Colonic mucosa (tissue), 4 donors: Measurements from ENCODE around the gene SELENOF. TPM values are rescaled to one million over a fixed set of nuclear protein-coding genes. Genes with fewer than 3 reads are reported as not detected.
"Not testable (repeated sequence)": the region's sequence is repeated elsewhere in the genome, so short reads cannot be mapped to it uniquely, and the experiment has no call there.

ENCODE experiments used
- DNase-seq: peaks from one replicate; pipeline ENCODE4 v3.0.0-alpha.2; 2020
- H3K27ac ChIP-seq: fragments of 200-600 bp; one replicate; pipeline ENCODE4 v1.8.0; 2021
- H3K27me3 ChIP-seq: fragments of 200-600 bp; one replicate; pipeline ENCODE4 v1.8.0; 2021
- H3K36me3 ChIP-seq: fragments of 200-600 bp; one replicate; pipeline ENCODE4 v1.8.0; 2021
- H3K4me1 ChIP-seq: fragments of 200-600 bp; one replicate; pipeline ENCODE4 v1.8.0; 2021; ENCODE audit warnings: mild to moderate bottlenecking
- H3K4me3 ChIP-seq: fragments of 200-600 bp; one replicate; pipeline ENCODE4 v1.8.0; 2021
- H3K9ac ChIP-seq, 2 donors: one replicate each; pipeline ENCODE4 v1.7.0; 2013; ENCODE audit warnings: control low read depth in 2 of 2, low read depth in 2 of 2, low read length in 2 of 2
- H3K9me3 ChIP-seq: fragments of 200-600 bp; one replicate; pipeline ENCODE4 v1.8.0; 2021
- intact Hi-C: fragments of 100-400 bp; cut with DNase I; formaldehyde crosslinking; loops from one replicate; pipeline ENCODE4 v1.14.1; 2022
- total RNA-seq, 2 donors: library from RNA; stranded (reverse); fragmentation: NEBNext Ultra II Directional in 1 of 2; extraction: Animal tissue kit (Norgen Biotek cat#: 25700) in 1 of 2; gene quantifications; one replicate each; pipeline ENCODE4 v1.2.1, GENCODE V29; 2021
- TF ChIP-seq, protein P1 (sequence below): fragments of 200-600 bp; IDR thresholded peaks from one replicate; pipeline ENCODE4 v1.8.0; 2022; ENCODE audit warnings: antibody characterized with exemption, mild to moderate bottlenecking
- donor health status: healthy.
- donor health status: DM: no; HTN: no; CAD: no.
- donor health status: DM: no; HTN: no; CAD: no.

The SELENOF gene
- total RNA-seq, 2 donors from 2014 or later, result 207 to 215 TPM

DNA sequence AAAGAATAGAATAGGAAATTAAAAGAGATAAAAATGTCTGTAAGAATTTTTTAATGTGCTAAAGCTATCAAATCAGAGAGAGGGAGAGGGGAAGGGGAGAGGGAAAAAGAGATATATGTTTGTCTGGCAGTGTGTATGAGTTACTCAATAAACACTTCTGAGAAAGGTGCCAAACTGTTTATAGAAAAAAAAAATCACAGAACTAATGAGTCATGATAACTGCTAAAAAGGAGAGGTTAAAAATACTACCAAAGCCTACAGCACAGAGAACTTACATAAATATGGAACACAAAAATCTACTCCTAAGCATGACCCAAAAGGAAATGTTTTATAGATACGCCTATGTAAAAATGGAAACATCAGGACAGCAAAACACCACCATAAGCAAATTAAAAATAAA lies 45.4 kb downstream of the SELENOF start:
- Histone ChIP-seq H3K27ac (no peak overlapping the region), H3K9ac (no peak overlapping the region), H3K36me3 (no peaks in the 10 kb centered on the region), H3K4me1 (no peaks in the 10 kb centered on the region), H3K27me3 (no peaks in the 10 kb centered on the region), H3K4me3 (no peak overlapping the region), H3K9me3 (no peaks in the 10 kb centered on the region)
- intact Hi-C loops, result no loop called here
- no peak for DNase-seq
- TF ChIP-seq, protein P1, sequence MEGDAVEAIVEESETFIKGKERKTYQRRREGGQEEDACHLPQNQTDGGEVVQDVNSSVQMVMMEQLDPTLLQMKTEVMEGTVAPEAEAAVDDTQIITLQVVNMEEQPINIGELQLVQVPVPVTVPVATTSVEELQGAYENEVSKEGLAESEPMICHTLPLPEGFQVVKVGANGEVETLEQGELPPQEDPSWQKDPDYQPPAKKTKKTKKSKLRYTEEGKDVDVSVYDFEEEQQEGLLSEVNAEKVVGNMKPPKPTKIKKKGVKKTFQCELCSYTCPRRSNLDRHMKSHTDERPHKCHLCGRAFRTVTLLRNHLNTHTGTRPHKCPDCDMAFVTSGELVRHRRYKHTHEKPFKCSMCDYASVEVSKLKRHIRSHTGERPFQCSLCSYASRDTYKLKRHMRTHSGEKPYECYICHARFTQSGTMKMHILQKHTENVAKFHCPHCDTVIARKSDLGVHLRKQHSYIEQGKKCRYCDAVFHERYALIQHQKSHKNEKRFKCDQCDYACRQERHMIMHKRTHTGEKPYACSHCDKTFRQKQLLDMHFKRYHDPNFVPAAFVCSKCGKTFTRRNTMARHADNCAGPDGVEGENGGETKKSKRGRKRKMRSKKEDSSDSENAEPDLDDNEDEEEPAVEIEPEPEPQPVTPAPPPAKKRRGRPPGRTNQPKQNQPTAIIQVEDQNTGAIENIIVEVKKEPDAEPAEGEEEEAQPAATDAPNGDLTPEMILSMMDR, result no peak

DNA sequence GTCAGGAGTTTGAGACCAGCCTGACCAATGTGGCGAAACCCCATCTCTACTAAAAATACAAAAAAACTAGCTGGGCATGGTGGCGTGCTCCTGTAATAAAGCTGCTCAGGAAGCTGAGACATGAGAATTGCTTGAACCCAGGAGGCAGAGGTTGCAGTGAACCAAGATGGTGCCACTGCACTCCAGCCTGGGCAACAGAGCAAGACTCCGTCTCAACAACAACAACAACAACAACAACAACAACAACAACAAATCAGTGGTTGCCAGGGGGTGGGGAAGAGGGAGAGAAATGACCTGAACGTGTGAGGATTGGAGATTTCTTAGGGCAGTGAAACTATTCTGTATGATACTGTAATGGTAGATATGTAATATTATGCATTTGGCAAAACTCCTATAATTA lies 46.6 kb downstream of the SELENOF start:
- intact Hi-C loops, H3K27me3 ChIP-seq, DNase-seq, H3K4me3 ChIP-seq, H3K4me1 ChIP-seq, H3K36me3 ChIP-seq, H3K9me3 ChIP-seq, H3K27ac ChIP-seq, H3K9ac ChIP-seq: not testable (repeated sequence)

DNA sequence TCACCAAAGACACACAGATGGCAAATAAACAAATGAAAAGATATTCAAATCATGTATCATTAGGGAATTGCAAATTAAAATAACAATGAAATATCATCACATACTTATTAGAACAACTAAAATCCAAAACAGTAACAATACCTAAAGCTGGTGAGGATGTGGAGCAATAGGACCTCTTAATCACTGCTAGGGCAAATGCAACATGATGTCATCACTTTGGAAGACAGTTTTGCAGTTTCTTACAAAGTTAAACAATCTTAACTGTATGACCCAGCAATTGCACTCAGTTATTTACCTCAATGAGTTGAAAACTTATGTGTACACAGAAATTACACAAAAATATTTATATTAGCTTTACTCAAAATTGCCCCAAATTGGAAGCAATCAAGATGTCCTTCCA lies 47.3 kb downstream of the SELENOF start:
- Histone ChIP-seq H3K9me3 (no peaks in the 10 kb centered on the region), H3K4me3 (no peak overlapping the region), H3K27me3 (no peaks in the 10 kb centered on the region), H3K4me1 (no peaks in the 10 kb centered on the region), H3K36me3 (no peaks in the 10 kb centered on the region), H3K27ac (no peak overlapping the region), H3K9ac (no peak overlapping the region)
- intact Hi-C loops, result no loop called here
- TF ChIP-seq, protein P1, result no peak
- no peak for DNase-seq

DNA sequence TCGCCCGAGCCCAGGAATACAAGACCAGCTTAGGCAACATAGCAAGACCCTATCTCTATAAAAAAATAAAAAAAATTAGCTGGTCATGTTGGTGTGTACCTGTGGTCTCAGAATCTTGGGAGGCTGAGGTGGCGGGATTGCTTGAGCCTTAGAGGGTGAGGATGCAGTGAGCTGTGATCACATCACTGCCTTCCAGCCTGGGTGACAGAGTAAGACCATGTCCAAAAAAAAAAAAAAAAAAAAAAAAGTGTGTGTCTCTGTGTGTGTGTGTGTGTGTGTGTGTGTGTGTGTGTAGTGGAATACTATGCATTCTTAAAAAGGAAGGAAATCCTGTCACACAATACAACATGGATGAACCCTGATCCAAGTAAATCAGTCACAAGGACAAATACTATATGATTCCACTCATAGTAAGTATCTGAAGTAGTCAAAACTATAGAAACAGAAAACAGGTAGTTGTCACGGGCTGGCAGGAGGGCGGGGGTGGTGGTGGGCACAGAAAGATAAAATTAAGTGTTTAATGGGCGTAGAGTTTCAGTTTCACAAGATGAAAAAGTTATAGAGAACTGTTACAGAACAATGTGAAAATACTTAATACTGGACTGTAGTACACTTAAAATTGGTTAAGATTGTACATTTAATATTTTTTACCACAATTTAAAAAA lies 47.8 kb downstream of the SELENOF start:
- H3K9ac ChIP-seq, result no peak overlapping the region
- H3K27me3 ChIP-seq, result no peaks in the 10 kb centered on the region
- H3K27ac ChIP-seq, result no peak overlapping the region
- H3K4me3 ChIP-seq, result no peak overlapping the region
- no peaks in the 10 kb centered on the region for H3K36me3 ChIP-seq
- TF ChIP-seq, protein P1, result no peak
- H3K4me1 ChIP-seq, result no peaks in the 10 kb centered on the region
- DNase-seq, result no peak
- no peaks in the 10 kb centered on the region for H3K9me3 ChIP-seq
- intact Hi-C loops, result no loop called here

DNA sequence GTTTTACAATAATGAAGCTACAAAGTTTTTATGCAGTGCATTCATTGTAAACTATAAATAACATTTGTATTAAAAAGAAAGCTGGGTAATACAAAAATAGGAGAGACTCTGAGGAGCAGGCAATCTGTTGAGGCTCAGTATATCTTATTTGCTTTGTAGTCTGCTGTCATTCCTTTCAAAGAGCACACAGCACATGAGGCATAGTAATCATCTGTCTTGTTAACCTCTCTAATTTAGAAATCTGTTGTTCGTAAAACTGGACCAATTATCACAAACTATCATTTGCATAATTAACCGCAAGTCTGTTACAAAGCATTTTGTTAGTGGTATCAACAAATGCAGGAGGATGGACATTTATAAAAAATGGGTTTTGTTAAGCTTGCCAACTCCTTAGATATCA lies 51.0 kb downstream of the SELENOF start:
- intact Hi-C loops, result no loop called here
- TF ChIP-seq, protein P1, result no peak
- H3K36me3 ChIP-seq, result no peaks in the 10 kb centered on the region

DNA sequence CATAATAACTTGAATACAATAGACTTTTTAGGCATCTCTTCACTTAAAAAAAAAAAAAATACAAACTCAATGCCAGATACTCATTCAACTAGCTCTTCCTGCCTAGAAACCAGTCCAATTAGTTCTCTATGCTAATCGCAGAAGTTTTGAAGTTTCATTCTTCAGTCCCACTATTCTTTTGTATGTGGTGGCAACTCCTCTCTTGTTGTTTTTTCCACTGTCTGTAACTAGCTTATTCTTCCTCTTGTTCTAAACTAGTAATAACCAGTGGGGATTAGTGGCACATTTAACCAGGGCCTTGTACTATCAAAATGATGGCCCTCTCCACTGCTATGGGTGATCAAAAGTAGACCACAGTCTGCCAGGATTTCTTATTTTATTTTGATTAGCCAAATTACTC lies 52.5 kb downstream of the SELENOF start:
- intact Hi-C loops, result no loop called here
- Histone ChIP-seq H3K9me3 (no peaks in the 10 kb centered on the region), H3K4me1 (no peaks in the 10 kb centered on the region), H3K36me3 (no peaks in the 10 kb centered on the region), H3K27me3 (no peaks in the 10 kb centered on the region), H3K9ac (no peak overlapping the region), H3K27ac (no peak overlapping the region), H3K4me3 (no peak overlapping the region)
- TF ChIP-seq, protein P1, result no peak
- no peak for DNase-seq

More for the DNA sequence above, 51.0 kb downstream of the SELENOF start:
- no peak overlapping the region for H3K27ac ChIP-seq
- no peaks in the 10 kb centered on the region for H3K4me1 ChIP-seq
- no peak overlapping the region for H3K9ac ChIP-seq
- DNase-seq, result no peak
- H3K9me3 ChIP-seq, result no peaks in the 10 kb centered on the region
- no peak overlapping the region for H3K4me3 ChIP-seq
- no peaks in the 10 kb centered on the region for H3K27me3 ChIP-seq
